Upper lobe of left lung (tissue), 6 donors: Measurements from ENCODE around the gene PIGW. TPM values are rescaled to one million over a fixed set of nuclear protein-coding genes. Genes with fewer than 3 reads are reported as not detected.

Experiments
- ATAC-seq, 2 donors: fragments of 200-7000 bp; cut with Tn5 transposase; one replicate each; pipeline ENCODE4 v1.9.1; 2022; ENCODE audit warnings: mild to moderate bottlenecking in 2 of 2, moderate library complexity in 2 of 2; ENCODE audit not compliant: low FRiP score in 2 of 2
- DNase-seq, 2 donors: peaks; one replicate each; pipeline ENCODE4 v3.0.0-alpha.2; 2019 to 2020
- H3K27ac ChIP-seq, 4 donors: fragments of 200-600 bp; sonication (generic); one replicate each; pipeline ENCODE4 v1.5.1; 2016 to 2019
- H3K27me3 ChIP-seq, 4 donors: fragments of 200-600 bp; sonication (generic); one replicate each; pipeline ENCODE4 v1.5.1; 2017 to 2019
- H3K36me3 ChIP-seq, 4 donors: fragments of 200-600 bp; sonication (generic); one replicate each; pipeline ENCODE4 v1.5.1; 2016 to 2019
- H3K4me1 ChIP-seq, 4 donors: fragments of 200-600 bp; sonication (generic); one replicate each; pipeline ENCODE4 v1.5.1; 2018 to 2019
- H3K4me3 ChIP-seq, 4 donors: fragments of 200-600 bp; sonication (generic); one replicate each; pipeline ENCODE4 v1.5.1; 2017 to 2019; ENCODE audit warnings: mild to moderate bottlenecking in 2 of 4, moderate library complexity in 1 of 4
- H3K9me3 ChIP-seq, 4 donors: fragments of 200-600 bp; sonication (generic); one replicate each; pipeline ENCODE4 v1.5.1; 2018 to 2019
- CTCF ChIP-seq, 6 experiments: fragments of 450-650 bp in 4 of 6; fragments of 200-600 bp in 2 of 6; sonication (generic) in 2 of 6; IDR thresholded peaks; one replicate each; pipeline ENCODE4 v1.5.1; 2016 to 2019; ENCODE audit warnings: antibody characterized with exemption in 6 of 6
- EP300 ChIP-seq, 4 donors: sonication (generic); formaldehyde crosslinking; IDR thresholded peaks; one replicate each; pipeline ENCODE4 v1.5.1; 2017; ENCODE audit warnings: antibody characterized with exemption in 4 of 4, control low read depth in 2 of 4
- POLR2A ChIP-seq, 4 donors: fragments of 450-650 bp; IDR thresholded peaks; one replicate each; pipeline ENCODE4 v1.5.1; 2016 to 2017; ENCODE audit warnings: antibody characterized with exemption in 4 of 4, mild to moderate bottlenecking in 2 of 4
- POLR2AphosphoS5 ChIP-seq, 2 donors: sonication (generic); formaldehyde crosslinking; IDR thresholded peaks; one replicate each; pipeline ENCODE4 v1.5.1; 2017; ENCODE audit warnings: antibody characterized with exemption in 2 of 2
- WGBS, 2 donors: methylation state at CpG; one replicate each; pipeline ENCODE4 v1.1.5; 2017 to 2018; 5-methylcytosine and 5-hydroxymethylcytosine counted together
- total RNA-seq, 6 donors: library from RNA; depleted of rRNA in 4 of 6; stranded (reverse); fragments of >200 nt in 4 of 6; gene quantifications; one replicate each; pipeline versions ENCODE4 v1.1.0 to v1.2.1, GENCODE V29; 2016 to 2021
- donor health status: DM: no; HTN: no; CAD: no; lungs with moderate emphysema.
- donor health status: DM: no; HTN: yes; CAD: no; lungs with severe emphysema.

Gene PIGW
- total RNA-seq, 6 donors from 2014 or later = 0.67 to 11.9 (median 9.3) TPM; not detected in 1

DNA sequence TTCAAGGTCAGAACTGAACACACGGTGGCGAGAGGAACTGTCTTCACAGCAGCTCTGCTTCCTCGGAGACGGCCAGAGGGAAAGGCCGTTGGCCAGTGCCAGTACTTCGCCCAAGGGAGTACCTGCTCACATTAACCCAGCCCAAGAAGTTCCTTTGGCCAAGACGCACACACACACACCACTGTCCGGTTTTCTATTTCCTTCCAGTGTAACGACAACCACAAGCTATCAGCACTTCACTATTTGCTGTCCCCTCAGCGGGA is 9.2 kb downstream of the PIGW start:
- TF ChIP-seq CTCF (IDR thresholded peaks at IDR 0.05) = peak in 1 of 6 experiments; percentile 0
- no peak for TF ChIP-seq POLR2AphosphoS5 (IDR thresholded peaks at IDR 0.05)
- Histone ChIP-seq H3K4me1 (peaks cover 35 to 44% (median 37%) of the 10 kb centered on the region in 4 donors), H3K4me3 (peak overlapping the region; percentile 84 to 97 (median 94)), H3K27ac (peak overlapping the region; percentile 99 to 100 (median 100)), H3K9me3 (no peaks in the 10 kb centered on the region), H3K36me3 (peaks cover 0 to 4% (median 0%) of the 10 kb centered on the region in 4 donors), H3K27me3 (no peaks in the 10 kb centered on the region)
- DNase-seq (no peak), ATAC-seq (peak; percentile 7 to 20)
- WGBS, 2 donors = 0 to 1% methylated on average over 9 to 10 of the region's 10 CpGs

GRCh38 chr17:36544307-36545076 is 9.7 kb downstream of the PIGW start, which contains the start of gene GGNBP2:
Gene GGNBP2 (plus strand): TSS chr17:36544919. CDS start chr17:36545725, 806 bp downstream.
- Histone ChIP-seq H3K27me3 (no peaks in the 10 kb centered on the region), H3K36me3 (peaks cover 0 to 4% (median 0%) of the 10 kb centered on the region in 4 donors), H3K9me3 (no peaks in the 10 kb centered on the region), H3K27ac (peak within 1 kb of the TSS; percentile 99 to 100 (median 100)), H3K4me1 (peaks cover 40 to 47% (median 42%) of the 10 kb centered on the region in 4 donors), H3K4me3 (peak within 1 kb of the TSS; percentile 84 to 97 (median 94))
- peak; percentile 92 to 98 for DNase-seq
- WGBS, 2 donors = 1% methylated on average over 24 to 41 of the region's 71 CpGs
- peak; percentile 92 to 94 for ATAC-seq
- TF ChIP-seq POLR2AphosphoS5 (IDR thresholded peaks at IDR 0.05) (peak; percentile 96 to 97), EP300 (IDR thresholded peaks at IDR 0.05) (peak in 1 of 4 donors; percentile 49), POLR2A (IDR thresholded peaks at IDR 0.05) (peak; percentile 33 to 92 (median 66)), CTCF (IDR thresholded peaks at IDR 0.05) (no peak)

GRCh38 chr17:36545077-36545464 is 10.3 kb downstream of the PIGW start:
- WGBS, 2 donors = 1% methylated on average over 7 of the region's 38 CpGs; no CpG with 5 or more reads in 1 of the 2 donors

DNA sequence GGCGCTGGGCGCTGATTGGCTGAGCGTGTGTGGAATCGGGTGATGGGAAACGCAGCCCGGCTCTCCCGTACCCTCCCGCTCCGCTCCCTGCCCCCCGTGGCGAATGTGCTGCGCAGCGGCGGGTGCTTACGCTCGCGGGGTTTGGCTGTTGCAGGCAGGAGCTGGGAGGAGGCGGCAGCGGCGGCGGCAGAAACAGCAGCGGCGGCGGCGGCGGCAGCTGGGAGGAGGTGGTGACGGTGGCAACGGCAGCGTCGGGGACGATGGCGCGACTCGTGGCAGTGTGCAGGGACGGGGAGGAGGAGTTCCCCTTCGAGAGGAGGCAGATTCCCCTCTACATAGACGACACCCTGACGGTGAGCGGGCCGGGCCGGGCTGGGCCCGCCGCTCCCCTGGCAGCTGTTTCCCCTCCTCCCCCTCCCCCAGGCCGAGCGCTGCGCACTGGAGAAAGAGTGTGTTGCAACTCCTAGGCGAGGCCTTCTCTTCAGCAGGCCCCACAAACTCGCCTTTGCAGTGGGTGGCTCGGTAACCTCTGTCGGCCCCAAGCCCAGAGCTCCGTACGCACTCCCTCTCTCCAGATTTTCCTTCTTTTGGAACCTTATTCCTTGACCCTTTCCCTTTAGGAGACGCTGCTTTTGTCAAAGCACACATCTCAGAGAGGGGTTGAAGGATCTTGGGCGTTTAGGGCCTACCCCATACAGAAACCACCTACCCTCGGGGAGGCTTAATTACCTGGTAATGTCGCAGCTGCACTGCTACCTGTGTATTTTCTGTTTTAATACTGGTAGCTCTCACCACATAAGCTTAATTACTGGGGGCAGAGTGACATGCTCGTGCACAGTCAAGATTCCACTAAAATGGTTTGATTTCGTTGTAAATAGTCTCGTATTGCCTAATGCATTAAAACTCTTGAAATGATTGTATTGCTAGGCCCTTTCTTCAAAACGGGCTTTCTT is 11.0 kb downstream of the PIGW start:
- peaks cover 50 to 59% (median 53%) of the 10 kb centered on the region in 4 donors for H3K4me1 ChIP-seq
- WGBS, 2 donors = 1 to 2% methylated on average over 23 to 26 of the region's 60 CpGs
- peak overlapping the region; percentile 99 to 100 (median 100) for H3K27ac ChIP-seq
- ATAC-seq (peak; percentile 96 to 98), DNase-seq (peak; percentile 97 to 99)
- H3K4me3 ChIP-seq = peak overlapping the region; percentile 83 to 96 (median 88)
- peak; percentile 46 to 90 (median 82) for TF ChIP-seq POLR2A (IDR thresholded peaks at IDR 0.05)
- peak in 3 of 6 experiments; percentile 15 to 43 (median 24) for TF ChIP-seq CTCF (IDR thresholded peaks at IDR 0.05)
- peak in 1 of 4 donors; percentile 33 for TF ChIP-seq EP300 (IDR thresholded peaks at IDR 0.05)
- peak; percentile 91 to 92 for TF ChIP-seq POLR2AphosphoS5 (IDR thresholded peaks at IDR 0.05)
- H3K27me3 ChIP-seq = no peaks in the 10 kb centered on the region
- H3K36me3 ChIP-seq = peaks cover 0 to 4% (median 0%) of the 10 kb centered on the region in 4 donors
- no peaks in the 10 kb centered on the region for H3K9me3 ChIP-seq

More at GRCh38 chr17:36545077-36545464, 10.3 kb downstream of the PIGW start:
- DNase-seq (no peak), ATAC-seq (peak; percentile 72 to 80)
- Histone ChIP-seq H3K27ac (peak overlapping the region; percentile 99 to 100 (median 100)), H3K4me1 (peaks cover 45 to 52% (median 47%) of the 10 kb centered on the region in 4 donors), H3K4me3 (peak overlapping the region; percentile 84 to 97 (median 94)), H3K36me3 (peaks cover 0 to 4% (median 0%) of the 10 kb centered on the region in 4 donors), H3K9me3 (no peaks in the 10 kb centered on the region), H3K27me3 (no peaks in the 10 kb centered on the region)
- no peak for TF ChIP-seq POLR2AphosphoS5 (IDR thresholded peaks at IDR 0.05)
- no peak for TF ChIP-seq CTCF (IDR thresholded peaks at IDR 0.05)
- TF ChIP-seq EP300 (IDR thresholded peaks at IDR 0.05) = no peak
- no peak for TF ChIP-seq POLR2A (IDR thresholded peaks at IDR 0.05)
